GM23338 (cell line): ENCODE measurements around the gene IMMP2L. TPM values are rescaled to one million over a fixed set of nuclear protein-coding genes. Genes with fewer than 3 reads are reported as not detected.

ENCODE experiments used
- ATAC-seq: fragments of 200-7000 bp; cut with Tn5 transposase; 3 replicates; pipeline ENCODE4 v1.9.1; 2020
- DNase-seq: peaks from one replicate; pipeline ENCODE4 v3.0.0-alpha.2; 2015; ENCODE audit warnings: low spot score
- H2AFZ ChIP-seq: fragments of 200-600 bp; sonication (generic); 2 replicates; pipeline ENCODE4 v1.8.0; 2016; ENCODE audit warnings: antibody characterized with exemption, mild to moderate bottlenecking, moderate library complexity
- H3F3A ChIP-seq: fragments of 200-600 bp; sonication (generic); replicated peaks from 2 replicates; pipeline ENCODE4 v1.8.0; 2017; ENCODE audit warnings: antibody characterized with exemption, mixed run types, low read depth
- H3K27ac ChIP-seq: fragments of 200-600 bp; sonication (generic); 2 replicates; pipeline ENCODE4 v1.6.1; 2016; ENCODE audit warnings: low read depth
- H3K27me3 ChIP-seq: fragments of 200-600 bp; sonication (generic); 2 replicates; pipeline ENCODE4 v1.8.0; 2016; ENCODE audit warnings: mild to moderate bottlenecking, mixed run types, moderate library complexity; ENCODE audit not compliant: insufficient read depth
- H3K36me3 ChIP-seq: fragments of 200-600 bp; sonication (generic); 2 replicates; pipeline ENCODE4 v1.8.0; 2016; ENCODE audit warnings: mild to moderate bottlenecking; ENCODE audit not compliant: insufficient read depth
- H3K4me1 ChIP-seq: fragments of 200-600 bp; sonication (generic); 2 replicates; pipeline ENCODE4 v1.8.0; 2016; ENCODE audit warnings: mild to moderate bottlenecking, moderate library complexity; ENCODE audit not compliant: insufficient read depth
- H3K4me2 ChIP-seq: fragments of 200-600 bp; sonication (generic); 2 replicates; pipeline ENCODE4 v1.7.1; 2017; ENCODE audit warnings: mixed run types
- H3K4me3 ChIP-seq: fragments of 200-600 bp; sonication (generic); 2 replicates; pipeline ENCODE4 v1.6.1; 2016; ENCODE audit warnings: mixed run types
- H3K79me2 ChIP-seq: fragments of 200-600 bp; sonication (generic); replicated peaks from 2 replicates; pipeline ENCODE4 v1.8.0; 2017; ENCODE audit warnings: mild to moderate bottlenecking; ENCODE audit not compliant: insufficient read depth
- H3K9me2 ChIP-seq: fragments of 200-600 bp; sonication (generic); 2 replicates; pipeline ENCODE4 v1.8.0; 2017; ENCODE audit not compliant: insufficient read depth
- H4K20me1 ChIP-seq: fragments of 200-600 bp; sonication (generic); replicated peaks from 2 replicates; pipeline ENCODE4 v1.8.0; 2017; ENCODE audit warnings: mild to moderate bottlenecking; ENCODE audit not compliant: insufficient read depth
- H3K27ac Mint-ChIP-seq: 2 replicates; pipeline ENCODE4 v1.8.0; 2020; ENCODE audit warnings: inconsistent platforms, mild to moderate bottlenecking, moderate library complexity, mixed read lengths
- H3K27me3 Mint-ChIP-seq: 3 replicates; pipeline ENCODE4 v1.8.0; 2022; ENCODE audit warnings: low read depth, mild to moderate bottlenecking, moderate library complexity, mixed read lengths, inconsistent platforms; ENCODE audit not compliant: insufficient read depth, poor library complexity
- H3K36me3 Mint-ChIP-seq: 3 replicates; pipeline ENCODE4 v1.8.0; 2021; ENCODE audit warnings: low read depth, mild to moderate bottlenecking, inconsistent platforms, moderate library complexity, mixed read lengths
- H3K4me1 Mint-ChIP-seq: 3 replicates; pipeline ENCODE4 v1.8.0; 2020; ENCODE audit warnings: mild to moderate bottlenecking, inconsistent platforms, mixed read lengths
- H3K4me3 Mint-ChIP-seq: 3 replicates; pipeline ENCODE4 v1.8.0; 2021; ENCODE audit warnings: moderate library complexity, mild to moderate bottlenecking, inconsistent platforms, mixed read lengths
- H3K9me3 Mint-ChIP-seq: 3 replicates; pipeline ENCODE4 v1.8.0; 2020; ENCODE audit warnings: moderate library complexity, mild to moderate bottlenecking, inconsistent platforms, mixed read lengths
- CREB1 ChIP-seq: fragments of 250-450 bp; sonication (Bioruptor Pico); IDR thresholded peaks from 2 replicates; pipeline ENCODE4 v1.5.0; 2020; ENCODE audit warnings: low read depth, mild to moderate bottlenecking, moderate library complexity
- EZH2 ChIP-seq: fragments of 200-600 bp; sonication (generic); IDR thresholded peaks from one replicate; pipeline ENCODE4 v1.8.0; 2017; ENCODE audit warnings: antibody characterized with exemption, mild to moderate bottlenecking, low read depth; ENCODE audit not compliant: unreplicated experiment
- EZH2phosphoT487 ChIP-seq: fragments of 200-600 bp; sonication (generic); IDR thresholded peaks from one replicate; pipeline ENCODE4 v1.8.1; 2018; ENCODE audit warnings: antibody characterized with exemption; ENCODE audit not compliant: unreplicated experiment
- JUNB ChIP-seq: IDR thresholded peaks from one replicate; pipeline ENCODE4 v1.6.1; 2016; ENCODE audit warnings: antibody characterized with exemption; ENCODE audit not compliant: unreplicated experiment
- NANOG ChIP-seq: IDR thresholded peaks from 2 replicates; pipeline ENCODE4 v1.6.1; 2016; ENCODE audit warnings: antibody characterized with exemption, borderline replicate concordance
- POLR2AphosphoS5 ChIP-seq: IDR thresholded peaks from 2 replicates; pipeline ENCODE4 v1.6.1; 2016; ENCODE audit warnings: antibody characterized with exemption, low read depth
- STAT1 ChIP-seq: IDR thresholded peaks from one replicate; pipeline ENCODE4 v1.6.1; 2016; ENCODE audit warnings: antibody characterized with exemption; ENCODE audit not compliant: unreplicated experiment
- ZNF114 ChIP-seq: fragments of 250-450 bp; sonication (Bioruptor Pico); IDR thresholded peaks from 2 replicates; pipeline ENCODE4 v1.5.0; 2020; ENCODE audit warnings: mild to moderate bottlenecking, moderate library complexity
- ZNF331 ChIP-seq: fragments of 250-450 bp; sonication (Bioruptor Pico); IDR thresholded peaks from 2 replicates; pipeline ENCODE4 v1.5.0; 2020; ENCODE audit warnings: low read depth, mild to moderate bottlenecking, moderate library complexity
- polyA plus RNA-seq: library from polyadenylated mRNA; unstranded; fragments of >200 nt; fragmentation: Nextera tagmentation; extraction: Ambion mirVana; gene quantifications from 2 replicates; pipeline ENCODE4 v1.2.1, GENCODE V29; 2016
- total RNA-seq: library from RNA; depleted of rRNA; stranded (reverse); fragments of >200 nt; shearing (Covaris generic); gene quantifications from 2 replicates; pipeline ENCODE4 v1.2.3, GENCODE V29; 2014
- TF ChIP-seq, protein P1 (sequence below): fragments of 250-450 bp; sonication (Bioruptor Pico); IDR thresholded peaks from 2 replicates; pipeline ENCODE4 v1.5.0; 2020; ENCODE audit warnings: mild to moderate bottlenecking, moderate library complexity
- TF ChIP-seq, protein P2 (sequence below): IDR thresholded peaks from 2 replicates; pipeline ENCODE4 v1.6.1; 2016; ENCODE audit warnings: antibody characterized with exemption
- TF ChIP-seq, protein P3 (sequence below), 2 experiments: fragments of 200-600 bp in 1 of 2; sonication (generic) in 1 of 2; conservative IDR thresholded peaks; 2 replicates each; pipeline versions ENCODE4 v1.5.1 to v1.6.1; 2016 to 2017; ENCODE audit warnings: antibody characterized with exemption in 2 of 2, low read depth in 2 of 2, mild to moderate bottlenecking in 2 of 2, moderate library complexity in 1 of 2
- TF ChIP-seq, protein P4 (sequence below): IDR thresholded peaks from one replicate; pipeline ENCODE4 v1.6.1; 2018; ENCODE audit warnings: antibody characterized with exemption; ENCODE audit not compliant: unreplicated experiment

The IMMP2L gene
- total and polyA plus RNA-seq, 2 experiments from 2014 or later = 7.3 to 14.0 TPM

DNA sequence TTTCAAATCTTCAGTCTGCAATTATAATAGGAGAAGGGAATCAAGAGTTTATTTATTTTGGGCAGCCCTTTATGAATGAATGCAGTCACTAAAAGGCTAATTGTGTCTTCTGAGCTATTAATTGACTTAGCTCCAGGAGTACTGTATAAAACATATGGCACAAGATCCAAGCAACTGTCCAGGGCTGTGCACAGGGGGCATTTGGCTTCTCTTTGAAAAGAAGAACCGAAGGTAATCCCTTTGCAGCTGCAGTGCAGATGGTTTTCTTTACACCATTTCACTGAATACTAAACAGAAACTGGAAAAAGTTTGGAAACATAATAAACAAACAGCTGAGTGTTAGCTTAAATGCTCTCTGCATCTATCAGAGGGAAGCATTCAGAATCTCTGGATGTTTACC is 753.9 kb downstream of the IMMP2L start:
- Mint-ChIP-seq H3K36me3 (peaks cover 5% of the 10 kb centered on the region; the same call in 1 of the 3 replicates), H3K4me3 (no peak overlapping the region), H3K4me1 (peaks cover 17% of the 10 kb centered on the region; the same call in 2 of the 3 replicates), H3K27me3 (no peaks in the 10 kb centered on the region), H3K9me3 (peaks cover 6% of the 10 kb centered on the region; the same call in 1 of the 3 replicates), H3K27ac (no peak overlapping the region)
- no peak overlapping the region for H3K27ac ChIP-seq
- H4K20me1 ChIP-seq = no peaks in the 10 kb centered on the region
- no peak overlapping the region for H2AFZ ChIP-seq
- no peak for DNase-seq
- no peak for ATAC-seq
- no peak for TF ChIP-seq ZNF331 (CRISPR knock-in tag)
- TF ChIP-seq, protein P1, sequence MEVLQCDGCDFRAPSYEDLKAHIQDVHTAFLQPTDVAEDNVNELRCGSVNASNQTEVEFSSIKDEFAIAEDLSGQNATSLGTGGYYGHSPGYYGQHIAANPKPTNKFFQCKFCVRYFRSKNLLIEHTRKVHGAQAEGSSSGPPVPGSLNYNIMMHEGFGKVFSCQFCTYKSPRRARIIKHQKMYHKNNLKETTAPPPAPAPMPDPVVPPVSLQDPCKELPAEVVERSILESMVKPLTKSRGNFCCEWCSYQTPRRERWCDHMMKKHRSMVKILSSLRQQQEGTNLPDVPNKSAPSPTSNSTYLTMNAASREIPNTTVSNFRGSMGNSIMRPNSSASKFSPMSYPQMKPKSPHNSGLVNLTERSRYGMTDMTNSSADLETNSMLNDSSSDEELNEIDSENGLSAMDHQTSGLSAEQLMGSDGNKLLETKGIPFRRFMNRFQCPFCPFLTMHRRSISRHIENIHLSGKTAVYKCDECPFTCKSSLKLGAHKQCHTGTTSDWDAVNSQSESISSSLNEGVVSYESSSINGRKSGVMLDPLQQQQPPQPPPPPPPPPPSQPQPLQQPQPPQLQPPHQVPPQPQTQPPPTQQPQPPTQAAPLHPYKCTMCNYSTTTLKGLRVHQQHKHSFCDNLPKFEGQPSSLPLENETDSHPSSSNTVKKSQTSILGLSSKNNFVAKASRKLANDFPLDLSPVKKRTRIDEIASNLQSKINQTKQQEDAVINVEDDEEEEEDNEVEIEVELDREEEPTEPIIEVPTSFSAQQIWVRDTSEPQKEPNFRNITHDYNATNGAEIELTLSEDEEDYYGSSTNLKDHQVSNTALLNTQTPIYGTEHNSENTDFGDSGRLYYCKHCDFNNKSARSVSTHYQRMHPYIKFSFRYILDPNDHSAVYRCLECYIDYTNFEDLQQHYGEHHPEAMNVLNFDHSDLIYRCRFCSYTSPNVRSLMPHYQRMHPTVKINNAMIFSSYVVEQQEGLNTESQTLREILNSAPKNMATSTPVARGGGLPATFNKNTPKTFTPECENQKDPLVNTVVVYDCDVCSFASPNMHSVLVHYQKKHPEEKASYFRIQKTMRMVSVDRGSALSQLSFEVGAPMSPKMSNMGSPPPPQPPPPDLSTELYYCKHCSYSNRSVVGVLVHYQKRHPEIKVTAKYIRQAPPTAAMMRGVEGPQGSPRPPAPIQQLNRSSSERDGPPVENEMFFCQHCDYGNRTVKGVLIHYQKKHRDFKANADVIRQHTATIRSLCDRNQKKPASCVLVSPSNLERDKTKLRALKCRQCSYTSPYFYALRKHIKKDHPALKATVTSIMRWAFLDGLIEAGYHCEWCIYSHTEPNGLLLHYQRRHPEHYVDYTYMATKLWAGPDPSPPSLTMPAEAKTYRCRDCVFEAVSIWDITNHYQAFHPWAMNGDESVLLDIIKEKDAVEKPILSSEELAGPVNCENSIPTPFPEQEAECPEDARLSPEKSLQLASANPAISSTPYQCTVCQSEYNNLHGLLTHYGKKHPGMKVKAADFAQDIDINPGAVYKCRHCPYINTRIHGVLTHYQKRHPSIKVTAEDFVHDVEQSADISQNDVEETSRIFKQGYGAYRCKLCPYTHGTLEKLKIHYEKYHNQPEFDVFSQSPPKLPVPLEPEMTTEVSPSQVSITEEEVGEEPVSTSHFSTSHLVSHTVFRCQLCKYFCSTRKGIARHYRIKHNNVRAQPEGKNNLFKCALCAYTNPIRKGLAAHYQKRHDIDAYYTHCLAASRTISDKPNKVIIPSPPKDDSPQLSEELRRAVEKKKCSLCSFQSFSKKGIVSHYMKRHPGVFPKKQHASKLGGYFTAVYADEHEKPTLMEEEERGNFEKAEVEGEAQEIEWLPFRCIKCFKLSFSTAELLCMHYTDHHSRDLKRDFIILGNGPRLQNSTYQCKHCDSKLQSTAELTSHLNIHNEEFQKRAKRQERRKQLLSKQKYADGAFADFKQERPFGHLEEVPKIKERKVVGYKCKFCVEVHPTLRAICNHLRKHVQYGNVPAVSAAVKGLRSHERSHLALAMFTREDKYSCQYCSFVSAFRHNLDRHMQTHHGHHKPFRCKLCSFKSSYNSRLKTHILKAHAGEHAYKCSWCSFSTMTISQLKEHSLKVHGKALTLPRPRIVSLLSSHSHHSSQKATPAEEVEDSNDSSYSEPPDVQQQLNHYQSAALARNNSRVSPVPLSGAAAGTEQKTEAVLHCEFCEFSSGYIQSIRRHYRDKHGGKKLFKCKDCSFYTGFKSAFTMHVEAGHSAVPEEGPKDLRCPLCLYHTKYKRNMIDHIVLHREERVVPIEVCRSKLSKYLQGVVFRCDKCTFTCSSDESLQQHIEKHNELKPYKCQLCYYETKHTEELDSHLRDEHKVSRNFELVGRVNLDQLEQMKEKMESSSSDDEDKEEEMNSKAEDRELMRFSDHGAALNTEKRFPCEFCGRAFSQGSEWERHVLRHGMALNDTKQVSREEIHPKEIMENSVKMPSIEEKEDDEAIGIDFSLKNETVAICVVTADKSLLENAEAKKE = no peak
- TF ChIP-seq, protein P2, sequence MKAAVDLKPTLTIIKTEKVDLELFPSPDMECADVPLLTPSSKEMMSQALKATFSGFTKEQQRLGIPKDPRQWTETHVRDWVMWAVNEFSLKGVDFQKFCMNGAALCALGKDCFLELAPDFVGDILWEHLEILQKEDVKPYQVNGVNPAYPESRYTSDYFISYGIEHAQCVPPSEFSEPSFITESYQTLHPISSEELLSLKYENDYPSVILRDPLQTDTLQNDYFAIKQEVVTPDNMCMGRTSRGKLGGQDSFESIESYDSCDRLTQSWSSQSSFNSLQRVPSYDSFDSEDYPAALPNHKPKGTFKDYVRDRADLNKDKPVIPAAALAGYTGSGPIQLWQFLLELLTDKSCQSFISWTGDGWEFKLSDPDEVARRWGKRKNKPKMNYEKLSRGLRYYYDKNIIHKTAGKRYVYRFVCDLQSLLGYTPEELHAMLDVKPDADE = no peak
- TF ChIP-seq, protein P3, sequence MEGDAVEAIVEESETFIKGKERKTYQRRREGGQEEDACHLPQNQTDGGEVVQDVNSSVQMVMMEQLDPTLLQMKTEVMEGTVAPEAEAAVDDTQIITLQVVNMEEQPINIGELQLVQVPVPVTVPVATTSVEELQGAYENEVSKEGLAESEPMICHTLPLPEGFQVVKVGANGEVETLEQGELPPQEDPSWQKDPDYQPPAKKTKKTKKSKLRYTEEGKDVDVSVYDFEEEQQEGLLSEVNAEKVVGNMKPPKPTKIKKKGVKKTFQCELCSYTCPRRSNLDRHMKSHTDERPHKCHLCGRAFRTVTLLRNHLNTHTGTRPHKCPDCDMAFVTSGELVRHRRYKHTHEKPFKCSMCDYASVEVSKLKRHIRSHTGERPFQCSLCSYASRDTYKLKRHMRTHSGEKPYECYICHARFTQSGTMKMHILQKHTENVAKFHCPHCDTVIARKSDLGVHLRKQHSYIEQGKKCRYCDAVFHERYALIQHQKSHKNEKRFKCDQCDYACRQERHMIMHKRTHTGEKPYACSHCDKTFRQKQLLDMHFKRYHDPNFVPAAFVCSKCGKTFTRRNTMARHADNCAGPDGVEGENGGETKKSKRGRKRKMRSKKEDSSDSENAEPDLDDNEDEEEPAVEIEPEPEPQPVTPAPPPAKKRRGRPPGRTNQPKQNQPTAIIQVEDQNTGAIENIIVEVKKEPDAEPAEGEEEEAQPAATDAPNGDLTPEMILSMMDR (conservative IDR thresholded peaks at IDR 0.05; ENCODE audit: low read depth in 2 of 2) = no peak
- TF ChIP-seq ZNF114 (CRISPR knock-in tag) = no peak
- no peak for TF ChIP-seq POLR2AphosphoS5
- no peak for TF ChIP-seq EZH2phosphoT487
- TF ChIP-seq NANOG = no peak
- no peak for TF ChIP-seq EZH2
- TF ChIP-seq STAT1 = no peak
- TF ChIP-seq CREB1 (CRISPR knock-in tag) = no peak
- TF ChIP-seq JUNB = no peak
- TF ChIP-seq, protein P4, sequence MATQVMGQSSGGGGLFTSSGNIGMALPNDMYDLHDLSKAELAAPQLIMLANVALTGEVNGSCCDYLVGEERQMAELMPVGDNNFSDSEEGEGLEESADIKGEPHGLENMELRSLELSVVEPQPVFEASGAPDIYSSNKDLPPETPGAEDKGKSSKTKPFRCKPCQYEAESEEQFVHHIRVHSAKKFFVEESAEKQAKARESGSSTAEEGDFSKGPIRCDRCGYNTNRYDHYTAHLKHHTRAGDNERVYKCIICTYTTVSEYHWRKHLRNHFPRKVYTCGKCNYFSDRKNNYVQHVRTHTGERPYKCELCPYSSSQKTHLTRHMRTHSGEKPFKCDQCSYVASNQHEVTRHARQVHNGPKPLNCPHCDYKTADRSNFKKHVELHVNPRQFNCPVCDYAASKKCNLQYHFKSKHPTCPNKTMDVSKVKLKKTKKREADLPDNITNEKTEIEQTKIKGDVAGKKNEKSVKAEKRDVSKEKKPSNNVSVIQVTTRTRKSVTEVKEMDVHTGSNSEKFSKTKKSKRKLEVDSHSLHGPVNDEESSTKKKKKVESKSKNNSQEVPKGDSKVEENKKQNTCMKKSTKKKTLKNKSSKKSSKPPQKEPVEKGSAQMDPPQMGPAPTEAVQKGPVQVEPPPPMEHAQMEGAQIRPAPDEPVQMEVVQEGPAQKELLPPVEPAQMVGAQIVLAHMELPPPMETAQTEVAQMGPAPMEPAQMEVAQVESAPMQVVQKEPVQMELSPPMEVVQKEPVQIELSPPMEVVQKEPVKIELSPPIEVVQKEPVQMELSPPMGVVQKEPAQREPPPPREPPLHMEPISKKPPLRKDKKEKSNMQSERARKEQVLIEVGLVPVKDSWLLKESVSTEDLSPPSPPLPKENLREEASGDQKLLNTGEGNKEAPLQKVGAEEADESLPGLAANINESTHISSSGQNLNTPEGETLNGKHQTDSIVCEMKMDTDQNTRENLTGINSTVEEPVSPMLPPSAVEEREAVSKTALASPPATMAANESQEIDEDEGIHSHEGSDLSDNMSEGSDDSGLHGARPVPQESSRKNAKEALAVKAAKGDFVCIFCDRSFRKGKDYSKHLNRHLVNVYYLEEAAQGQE = no peak
- no peaks in the 10 kb centered on the region for H3F3A ChIP-seq
- no peaks in the 10 kb centered on the region for H3K27me3 ChIP-seq
- H3K4me3 ChIP-seq = no peak overlapping the region
- no peak overlapping the region for H3K4me2 ChIP-seq
- peaks cover 8% of the 10 kb centered on the region for H3K4me1 ChIP-seq
- peaks cover 5% of the 10 kb centered on the region for H3K9me2 ChIP-seq
- H3K36me3 ChIP-seq = no peaks in the 10 kb centered on the region
- H3K79me2 ChIP-seq = no peaks in the 10 kb centered on the region
